Subcutaneous abdominal adipose tissue (tissue), 5 donors: ENCODE results near the gene C11orf21.
"Not testable (repeated sequence)": the region's sequence is repeated elsewhere in the genome, so short reads cannot be mapped to it uniquely, and the experiment has no call there.

Experiments
- H3K27ac ChIP-seq: one replicate; pipeline ENCODE4 v1.7.0; 2013; ENCODE audit warnings: low read depth, mild to moderate bottlenecking, inconsistent platforms, low read length, moderate library complexity
- H3K27me3 ChIP-seq, 5 donors: one replicate each; pipeline ENCODE4 v1.7.0; 2013; ENCODE audit warnings: low read length in 5 of 5, inconsistent platforms in 1 of 5; ENCODE audit not compliant: control insufficient read depth in 5 of 5, insufficient read depth in 4 of 5
- H3K36me3 ChIP-seq, 5 donors: one replicate each; pipeline ENCODE4 v1.7.0; 2013; ENCODE audit warnings: low read length in 5 of 5; ENCODE audit not compliant: control insufficient read depth in 5 of 5, insufficient read depth in 5 of 5
- H3K4me1 ChIP-seq, 5 donors: one replicate each; pipeline ENCODE4 v1.7.0; 2013; ENCODE audit warnings: low read length in 5 of 5, mild to moderate bottlenecking in 3 of 5, moderate library complexity in 1 of 5; ENCODE audit not compliant: control insufficient read depth in 5 of 5, insufficient read depth in 5 of 5
- H3K4me3 ChIP-seq, 5 donors: one replicate each; pipeline ENCODE4 v1.7.0; 2013; ENCODE audit warnings: low read length in 5 of 5, low read depth in 1 of 5
- H3K9ac ChIP-seq, 5 donors: one replicate each; pipeline ENCODE4 v1.7.0; 2013; ENCODE audit warnings: low read length in 5 of 5, mild to moderate bottlenecking in 4 of 5, moderate library complexity in 3 of 5
- H3K9me3 ChIP-seq, 5 donors: one replicate each; pipeline ENCODE4 v1.7.0; 2013; ENCODE audit warnings: low read length in 5 of 5; ENCODE audit not compliant: control insufficient read depth in 5 of 5
- donor health status: healthy.
- donor health status: healthy.
- donor health status: healthy.
- donor health status: healthy.
- donor health status: healthy.

C11orf21 gene

GRCh38 chr11:2301631-2302305 is at the start of gene C11orf21, which contains the start of gene TSPAN32:
C11orf21 (minus strand) TSS chr11:2301918; CDS start chr11:2301808, 110 bp downstream.
TSPAN32 (plus strand) TSS chr11:2302013; CDS start chr11:2302150, 137 bp downstream.
- peak within 1 kb of the TSS in 3 of 5 donors; percentile 19 to 39 (median 28) for H3K9ac ChIP-seq
- H3K36me3 ChIP-seq: no peaks in the 10 kb centered on the region
- peak within 1 kb of the TSS in 2 of 5 donors; percentile 21 to 22 for H3K4me3 ChIP-seq
- peaks cover 0 to 8% (median 2%) of the 10 kb centered on the region in 5 donors for H3K27me3 ChIP-seq
- no peaks in the 10 kb centered on the region for H3K9me3 ChIP-seq
- no peak within 1 kb of the TSS for H3K27ac ChIP-seq
- H3K4me1 ChIP-seq: peaks cover 6 to 37% (median 27%) of the 10 kb centered on the region in 5 donors

- no peak overlapping the region for H3K9ac ChIP-seq
- peaks cover 0 to 16% (median 12%) of the 10 kb centered on the region in 5 donors for H3K9me3 ChIP-seq
- peaks cover 0 to 15% (median 9%) of the 10 kb centered on the region in 5 donors for H3K4me1 ChIP-seq
- no peak overlapping the region for H3K27ac ChIP-seq
- no peaks in the 10 kb centered on the region for H3K36me3 ChIP-seq
- no peak overlapping the region for H3K4me3 ChIP-seq
- no peaks in the 10 kb centered on the region for H3K27me3 ChIP-seq
Observed at GRCh38 chr11:2348986-2349385, 47.3 kb upstream of the C11orf21 start.

- Histone ChIP-seq H3K9me3 (peaks cover 0 to 16% (median 12%) of the 10 kb centered on the region in 5 donors), H3K9ac (no peak overlapping the region), H3K4me3 (no peak overlapping the region), H3K27me3 (no peaks in the 10 kb centered on the region), H3K36me3 (no peaks in the 10 kb centered on the region), H3K4me1 (peaks cover 0 to 15% (median 13%) of the 10 kb centered on the region in 5 donors), H3K27ac (no peak overlapping the region)
Observed at GRCh38 chr11:2347308-2347830, 45.7 kb upstream of the C11orf21 start.

- Histone ChIP-seq H3K9me3 (peaks cover 0 to 16% (median 12%) of the 10 kb centered on the region in 5 donors), H3K36me3 (no peaks in the 10 kb centered on the region), H3K4me1 (peaks cover 0 to 15% (median 13%) of the 10 kb centered on the region in 5 donors), H3K27me3 (no peaks in the 10 kb centered on the region), H3K27ac (no peak overlapping the region), H3K4me3 (no peak overlapping the region), H3K9ac (no peak overlapping the region)
Observed at GRCh38 chr11:2346586-2347307, 45.0 kb upstream of the C11orf21 start.

- H3K27me3 ChIP-seq: no peaks in the 10 kb centered on the region
- no peak overlapping the region for H3K4me3 ChIP-seq
Observed at GRCh38 chr11:2346014-2346413, 44.3 kb upstream of the C11orf21 start.

GRCh38 chr11:2345050-2345449 is 43.3 kb upstream of the C11orf21 start:
- Histone ChIP-seq H3K4me1 (peaks cover 0 to 15% (median 13%) of the 10 kb centered on the region in 5 donors), H3K27me3 (no peaks in the 10 kb centered on the region), H3K9me3 (peaks cover 0 to 12% (median 10%) of the 10 kb centered on the region in 5 donors), H3K4me3 (no peak overlapping the region), H3K36me3 (no peaks in the 10 kb centered on the region), H3K27ac (no peak overlapping the region), H3K9ac (no peak overlapping the region)

More at GRCh38 chr11:2346014-2346413, 44.3 kb upstream of the C11orf21 start:
- Histone ChIP-seq H3K27ac (no peak overlapping the region), H3K9ac (no peak overlapping the region), H3K9me3 (peaks cover 0 to 16% (median 12%) of the 10 kb centered on the region in 5 donors), H3K36me3 (no peaks in the 10 kb centered on the region), H3K4me1 (peaks cover 0 to 15% (median 13%) of the 10 kb centered on the region in 5 donors)

- peaks cover 0 to 15% (median 13%) of the 10 kb centered on the region in 5 donors for H3K4me1 ChIP-seq
- no peak overlapping the region for H3K27ac ChIP-seq
- H3K9me3 ChIP-seq: peaks cover 0 to 2% (median 0%) of the 10 kb centered on the region in 5 donors
- no peaks in the 10 kb centered on the region for H3K36me3 ChIP-seq
- no peak overlapping the region for H3K9ac ChIP-seq
- H3K4me3 ChIP-seq: no peak overlapping the region
- H3K27me3 ChIP-seq: no peaks in the 10 kb centered on the region
Observed at GRCh38 chr11:2343502-2343901, 41.8 kb upstream of the C11orf21 start.

- Histone ChIP-seq H3K36me3 (no peaks in the 10 kb centered on the region), H3K4me1 (peaks cover 0 to 14% (median 13%) of the 10 kb centered on the region in 5 donors), H3K4me3 (no peak overlapping the region), H3K27ac (no peak overlapping the region), H3K9ac (no peak overlapping the region), H3K9me3 (peaks cover 0 to 2% (median 0%) of the 10 kb centered on the region in 5 donors), H3K27me3 (no peaks in the 10 kb centered on the region)
Observed at GRCh38 chr11:2342981-2343380, 41.3 kb upstream of the C11orf21 start.

GRCh38 chr11:2342557-2342956 is 40.8 kb upstream of the C11orf21 start:
- no peak overlapping the region for H3K27ac ChIP-seq

GRCh38 chr11:2338760-2339159 is 37.0 kb upstream of the C11orf21 start:
- H3K36me3 ChIP-seq, H3K4me1 ChIP-seq, H3K4me3 ChIP-seq, H3K9ac ChIP-seq, H3K9me3 ChIP-seq, H3K27me3 ChIP-seq, H3K27ac ChIP-seq: not testable (repeated sequence)

More at GRCh38 chr11:2342557-2342956, 40.8 kb upstream of the C11orf21 start:
- Histone ChIP-seq H3K4me1 (peaks cover 0 to 12% (median 10%) of the 10 kb centered on the region in 5 donors), H3K9ac (no peak overlapping the region), H3K9me3 (peaks cover 0 to 2% (median 0%) of the 10 kb centered on the region in 5 donors), H3K36me3 (no peaks in the 10 kb centered on the region), H3K27me3 (no peaks in the 10 kb centered on the region), H3K4me3 (no peak overlapping the region)
